Activated naive CD8-positive, alpha-beta T cell treated with anti-CD3 and anti-CD28 coated beads for 36 hours (primary cell): ENCODE data around the gene NLRP1. TPM values are rescaled to one million over a fixed set of nuclear protein-coding genes. Genes with fewer than 3 reads are reported as not detected.

ENCODE experiments used
- DNase-seq: peaks from one replicate; pipeline ENCODE4 v3.0.0; 2021
- H3K27ac Mint-ChIP-seq: one replicate; pipeline ENCODE4 v1.8.0; 2022; ENCODE audit warnings: mild to moderate bottlenecking, moderate library complexity, mixed read lengths
- H3K27me3 Mint-ChIP-seq: one replicate; pipeline ENCODE4 v1.8.0; 2022; ENCODE audit warnings: mild to moderate bottlenecking, mixed read lengths
- H3K36me3 Mint-ChIP-seq: one replicate; pipeline ENCODE4 v1.8.0; 2021; ENCODE audit warnings: mild to moderate bottlenecking, mixed read lengths
- H3K4me1 Mint-ChIP-seq: one replicate; pipeline ENCODE4 v1.8.0; 2021; ENCODE audit warnings: mixed read lengths
- H3K4me3 Mint-ChIP-seq: one replicate; pipeline ENCODE4 v1.8.0; 2022; ENCODE audit warnings: mild to moderate bottlenecking, moderate library complexity, mixed read lengths
- H3K9me3 Mint-ChIP-seq: one replicate; pipeline ENCODE4 v1.8.0; 2022; ENCODE audit warnings: mixed read lengths
- total RNA-seq, 2 experiments: library from RNA; stranded (reverse); gene quantifications; one replicate each; pipeline ENCODE4 v1.2.3, GENCODE V29; 2021

Gene NLRP1
- total RNA-seq, 2 experiments from 2014 or later: 17.2 to 18.8 TPM

DNA sequence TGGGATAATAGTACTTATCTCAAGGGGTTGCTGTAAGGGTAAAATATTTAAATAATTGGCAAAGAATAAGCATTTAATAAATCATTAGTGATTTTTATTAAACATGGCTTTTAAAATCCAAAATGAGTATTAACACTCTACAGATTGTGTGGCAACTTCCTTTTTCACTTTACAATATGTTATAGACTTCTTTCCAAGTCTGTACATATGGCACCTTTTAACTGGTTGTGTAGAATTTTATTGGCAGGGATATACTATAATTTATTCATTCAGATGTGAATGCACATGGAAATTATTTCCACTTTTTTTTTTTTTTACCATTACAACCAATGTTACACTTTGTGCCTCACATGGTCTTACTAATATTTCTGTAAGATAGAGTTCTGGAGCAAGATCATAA is 15.7 kb upstream of the NLRP1 start:
- Mint-ChIP-seq H3K27ac (no peak overlapping the region), H3K4me3 (no peak overlapping the region), H3K9me3 (no peaks in the 10 kb centered on the region), H3K27me3 (peaks cover 29% of the 10 kb centered on the region), H3K4me1 (no peaks in the 10 kb centered on the region), H3K36me3 (no peaks in the 10 kb centered on the region)
- DNase-seq: no peak

DNA sequence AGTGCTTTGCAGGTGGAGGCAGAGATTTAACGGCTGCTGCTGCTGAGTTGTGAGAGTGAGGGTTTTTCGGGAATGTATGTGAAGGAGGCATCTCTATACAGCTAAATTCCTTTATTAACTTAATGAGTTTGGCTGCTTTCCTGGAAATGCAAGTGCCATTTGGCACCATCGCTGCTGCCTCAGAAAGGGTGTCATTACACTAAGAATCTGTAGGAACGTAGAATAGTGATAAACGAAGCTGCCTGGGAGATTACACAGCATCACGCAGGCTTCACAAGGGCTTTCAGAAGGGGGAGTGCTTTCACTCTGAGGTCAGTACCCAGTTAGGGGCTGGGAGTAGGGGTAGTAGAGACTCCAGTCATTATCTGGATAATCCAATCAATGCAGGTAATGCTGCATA is 14.1 kb upstream of the NLRP1 start:
- H3K4me1 Mint-ChIP-seq: no peaks in the 10 kb centered on the region
- no peaks in the 10 kb centered on the region for H3K36me3 Mint-ChIP-seq
- DNase-seq: no peak
- peaks cover 35% of the 10 kb centered on the region for H3K27me3 Mint-ChIP-seq
- H3K4me3 Mint-ChIP-seq: no peak overlapping the region
- no peak overlapping the region for H3K27ac Mint-ChIP-seq
- no peaks in the 10 kb centered on the region for H3K9me3 Mint-ChIP-seq

- Mint-ChIP-seq H3K4me3 (no peak overlapping the region), H3K27ac (no peak overlapping the region), H3K9me3 (no peaks in the 10 kb centered on the region), H3K4me1 (no peaks in the 10 kb centered on the region), H3K36me3 (no peaks in the 10 kb centered on the region), H3K27me3 (peaks cover 31% of the 10 kb centered on the region)
- no peak for DNase-seq
Observed at GRCh38 chr17:5596421-5596820, 12.1 kb upstream of the NLRP1 start.

- Mint-ChIP-seq H3K36me3 (no peaks in the 10 kb centered on the region), H3K4me3 (no peak overlapping the region), H3K27me3 (peaks cover 25% of the 10 kb centered on the region), H3K9me3 (no peaks in the 10 kb centered on the region), H3K27ac (no peak overlapping the region), H3K4me1 (no peaks in the 10 kb centered on the region)
- DNase-seq: no peak
Observed at GRCh38 chr17:5595831-5596230, 11.5 kb upstream of the NLRP1 start.

- Mint-ChIP-seq H3K4me1 (no peaks in the 10 kb centered on the region), H3K9me3 (no peaks in the 10 kb centered on the region), H3K4me3 (no peak overlapping the region), H3K27me3 (peaks cover 20% of the 10 kb centered on the region), H3K36me3 (no peaks in the 10 kb centered on the region), H3K27ac (no peak overlapping the region)
- DNase-seq: no peak
Observed at GRCh38 chr17:5592382-5592781, 8.1 kb upstream of the NLRP1 start.

DNA sequence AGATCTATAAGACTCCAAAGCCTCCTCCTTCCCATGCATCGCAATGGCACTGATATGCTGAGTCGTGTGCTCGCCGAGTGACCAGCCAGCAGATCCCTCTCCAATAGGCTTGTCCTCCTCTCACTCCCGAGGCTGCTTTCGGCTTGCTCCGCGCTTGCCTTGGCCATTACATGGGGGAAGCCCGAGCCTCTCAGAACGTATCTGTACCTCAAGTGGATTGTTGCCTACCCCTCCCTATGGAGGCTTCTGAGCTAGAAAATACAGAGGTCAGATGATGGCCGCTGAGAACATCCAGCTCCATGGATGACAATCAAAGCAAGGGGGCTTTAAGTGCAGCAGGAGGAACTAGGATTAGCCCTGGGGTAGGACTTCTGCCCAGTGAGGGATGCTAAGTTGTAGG is 7.7 kb upstream of the NLRP1 start:
- H3K4me1 Mint-ChIP-seq: peaks cover 4% of the 10 kb centered on the region
- no peak overlapping the region for H3K4me3 Mint-ChIP-seq
- no peak for DNase-seq
- H3K27ac Mint-ChIP-seq: no peak overlapping the region
- no peaks in the 10 kb centered on the region for H3K36me3 Mint-ChIP-seq
- H3K27me3 Mint-ChIP-seq: peaks cover 18% of the 10 kb centered on the region
- H3K9me3 Mint-ChIP-seq: no peaks in the 10 kb centered on the region

- H3K4me3 Mint-ChIP-seq: no peak overlapping the region
- peaks cover 4% of the 10 kb centered on the region for H3K27me3 Mint-ChIP-seq
- no peak for DNase-seq
- no peaks in the 10 kb centered on the region for H3K36me3 Mint-ChIP-seq
- H3K9me3 Mint-ChIP-seq: no peaks in the 10 kb centered on the region
- peaks cover 30% of the 10 kb centered on the region for H3K4me1 Mint-ChIP-seq
- no peak overlapping the region for H3K27ac Mint-ChIP-seq
Observed at GRCh38 chr17:5588584-5588983, 4.3 kb upstream of the NLRP1 start.

GRCh38 chr17:5587438-5588032 is 3.2 kb upstream of the NLRP1 start:
- peaks cover 1% of the 10 kb centered on the region for H3K36me3 Mint-ChIP-seq
- H3K27ac Mint-ChIP-seq: no peak overlapping the region
- peaks cover 38% of the 10 kb centered on the region for H3K4me1 Mint-ChIP-seq
- H3K27me3 Mint-ChIP-seq: peaks cover 4% of the 10 kb centered on the region
- peak; percentile 39 for DNase-seq
- no peak overlapping the region for H3K4me3 Mint-ChIP-seq
- no peaks in the 10 kb centered on the region for H3K9me3 Mint-ChIP-seq

GRCh38 chr17:5585836-5586521 is 1.7 kb upstream of the NLRP1 start:
- H3K27me3 Mint-ChIP-seq: no peaks in the 10 kb centered on the region
- DNase-seq: peak; percentile 15
- no peak overlapping the region for H3K4me3 Mint-ChIP-seq
- H3K4me1 Mint-ChIP-seq: peaks cover 53% of the 10 kb centered on the region
- peak overlapping the region; percentile 59 for H3K27ac Mint-ChIP-seq
- H3K9me3 Mint-ChIP-seq: no peaks in the 10 kb centered on the region
- H3K36me3 Mint-ChIP-seq: peaks cover 8% of the 10 kb centered on the region

- no peaks in the 10 kb centered on the region for H3K27me3 Mint-ChIP-seq
- H3K4me3 Mint-ChIP-seq: peak overlapping the region; percentile 94
- H3K36me3 Mint-ChIP-seq: peaks cover 11% of the 10 kb centered on the region
- peaks cover 59% of the 10 kb centered on the region for H3K4me1 Mint-ChIP-seq
- H3K27ac Mint-ChIP-seq: peak overlapping the region; percentile 96
- no peaks in the 10 kb centered on the region for H3K9me3 Mint-ChIP-seq
- no peak for DNase-seq
Observed at GRCh38 chr17:5585287-5585794, 1.0 kb upstream of the NLRP1 start.

DNA sequence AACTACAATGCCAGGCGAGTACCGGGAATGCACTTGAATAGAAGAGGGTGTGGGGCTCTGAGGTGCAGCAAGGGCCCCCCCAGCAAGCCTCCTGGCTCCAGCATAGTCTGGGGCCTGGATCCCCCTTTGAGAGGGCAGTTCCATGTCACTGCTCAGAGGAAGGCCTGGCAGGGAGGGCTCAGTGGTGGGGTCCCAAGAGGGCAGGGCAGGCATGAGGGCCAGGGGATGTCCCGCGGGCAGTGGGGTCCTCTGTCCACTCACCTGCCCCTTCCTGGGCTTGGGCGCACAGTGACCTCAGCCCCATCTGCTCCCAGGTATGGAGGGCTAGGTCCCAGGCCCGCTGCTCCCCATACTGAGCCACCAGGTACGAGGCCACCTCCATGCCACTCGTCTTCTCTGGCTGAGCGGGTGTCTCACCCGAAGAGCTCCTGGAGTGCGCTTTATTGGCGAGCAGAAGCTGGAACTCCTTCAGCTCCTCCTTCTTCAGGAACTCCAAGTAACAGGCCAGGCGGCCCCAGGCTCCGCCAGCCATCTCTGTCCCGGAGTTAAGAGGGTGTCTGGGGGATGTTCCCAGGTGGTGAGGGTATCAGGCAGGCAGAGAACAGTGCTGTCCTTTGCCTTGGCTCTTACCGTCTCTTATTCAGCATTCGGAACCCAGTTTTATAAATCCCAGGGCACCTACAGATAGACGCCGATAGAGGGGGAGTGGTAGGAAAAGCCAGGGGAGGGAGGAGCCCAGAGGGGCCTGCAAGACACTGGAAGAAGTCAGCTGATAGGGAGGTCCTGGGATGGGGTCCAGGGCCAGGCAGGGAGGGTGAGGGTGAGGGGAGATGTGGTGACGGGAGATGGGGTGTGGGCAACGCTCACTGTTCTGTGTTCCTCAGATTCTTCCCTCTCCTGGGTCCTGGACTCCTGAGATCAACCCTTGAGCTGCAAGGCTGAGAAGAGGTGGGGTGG is 605 bp downstream of the NLRP1 start:
- Mint-ChIP-seq H3K4me3 (peak overlapping the region; percentile 94), H3K9me3 (peaks cover 3% of the 10 kb centered on the region), H3K27me3 (no peaks in the 10 kb centered on the region), H3K4me1 (peaks cover 70% of the 10 kb centered on the region), H3K36me3 (peaks cover 27% of the 10 kb centered on the region), H3K27ac (peak overlapping the region; percentile 96)
- no peak for DNase-seq

- H3K27me3 Mint-ChIP-seq: no peaks in the 10 kb centered on the region
- no peak for DNase-seq
- peak overlapping the region; percentile 96 for H3K27ac Mint-ChIP-seq
- H3K36me3 Mint-ChIP-seq: peaks cover 38% of the 10 kb centered on the region
- H3K4me3 Mint-ChIP-seq: peak overlapping the region; percentile 94
- H3K4me1 Mint-ChIP-seq: peaks cover 74% of the 10 kb centered on the region
- H3K9me3 Mint-ChIP-seq: peaks cover 7% of the 10 kb centered on the region
Observed at GRCh38 chr17:5582209-5583185, 1.8 kb downstream of the NLRP1 start.

- no peaks in the 10 kb centered on the region for H3K27me3 Mint-ChIP-seq
- H3K9me3 Mint-ChIP-seq: peaks cover 7% of the 10 kb centered on the region
- peaks cover 74% of the 10 kb centered on the region for H3K4me1 Mint-ChIP-seq
- no peak for DNase-seq
- H3K36me3 Mint-ChIP-seq: peaks cover 46% of the 10 kb centered on the region
- H3K4me3 Mint-ChIP-seq: no peak overlapping the region
- H3K27ac Mint-ChIP-seq: peak overlapping the region; percentile 6
Observed at GRCh38 chr17:5581655-5582054, 2.7 kb downstream of the NLRP1 start.

DNA sequence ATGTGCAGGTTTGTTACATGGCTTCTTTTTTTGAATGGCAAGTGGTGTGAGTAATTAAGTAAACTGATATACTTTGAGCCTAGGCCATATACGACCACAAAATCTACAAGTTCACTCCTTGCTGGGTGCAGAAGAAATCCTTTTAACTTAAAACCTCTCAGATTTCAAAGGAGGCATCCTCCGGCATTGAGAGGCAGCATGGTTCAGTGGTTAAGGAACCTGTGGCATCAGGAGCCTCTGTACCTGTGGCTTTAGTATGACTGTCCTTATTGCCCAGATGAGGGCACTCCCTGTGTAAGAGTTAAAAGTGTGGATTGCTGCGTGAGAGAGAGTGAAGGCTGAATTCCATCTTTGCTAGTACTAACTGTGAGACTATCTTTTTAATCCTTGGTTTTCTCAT is 3.3 kb downstream of the NLRP1 start:
- Mint-ChIP-seq H3K27ac (peak overlapping the region; percentile 55), H3K27me3 (no peaks in the 10 kb centered on the region), H3K4me1 (peaks cover 73% of the 10 kb centered on the region), H3K36me3 (peaks cover 50% of the 10 kb centered on the region), H3K9me3 (peaks cover 7% of the 10 kb centered on the region), H3K4me3 (no peak overlapping the region)
- no peak for DNase-seq
